MM.1S (cell line): ENCODE data around the gene CNBP.

Source experiments
- DNase-seq: peaks from one replicate; pipeline ENCODE4 v3.0.0-alpha.2; 2015
- H2AFZ ChIP-seq: fragments of 300-600 bp; sonication (generic); 2 replicates; pipeline ENCODE4 v1.6.0; 2016; ENCODE audit warnings: antibody characterized with exemption, low read length
- H3F3A ChIP-seq: fragments of 300-600 bp; sonication (generic); 2 replicates; pipeline ENCODE4 v1.6.1; 2016; ENCODE audit warnings: mild to moderate bottlenecking, antibody characterized with exemption, low read length, moderate library complexity, mixed read lengths; ENCODE audit not compliant: insufficient read depth
- H3K27ac ChIP-seq: fragments of 300-600 bp; sonication (generic); 2 replicates; pipeline ENCODE4 v1.5.1; 2016; ENCODE audit warnings: mild to moderate bottlenecking, low read length
- H3K27me3 ChIP-seq: fragments of 300-600 bp; sonication (generic); replicated peaks from 2 replicates; pipeline ENCODE4 v1.6.0; 2016; ENCODE audit warnings: low read length; ENCODE audit not compliant: insufficient read depth
- H3K36me3 ChIP-seq: fragments of 300-600 bp; sonication (generic); replicated peaks from 2 replicates; pipeline ENCODE4 v1.6.1; 2016; ENCODE audit warnings: mild to moderate bottlenecking, low read length, mixed read lengths; ENCODE audit not compliant: insufficient read depth
- H3K4me1 ChIP-seq: fragments of 300-600 bp; sonication (generic); 2 replicates; pipeline ENCODE4 v1.6.1; 2016; ENCODE audit warnings: low read length, mixed read lengths
- H3K4me2 ChIP-seq: fragments of 300-600 bp; sonication (generic); 2 replicates; pipeline ENCODE4 v1.6.0; 2016; ENCODE audit warnings: low read depth, low read length
- H3K4me3 ChIP-seq: fragments of 300-600 bp; sonication (generic); 2 replicates; pipeline ENCODE4 v1.5.1; 2016; ENCODE audit warnings: low read length, mixed read lengths
- H3K79me2 ChIP-seq: fragments of 300-600 bp; sonication (generic); 2 replicates; pipeline ENCODE4 v1.6.1; 2016; ENCODE audit warnings: mixed run types, low read length, mixed read lengths
- H3K9ac ChIP-seq: fragments of 300-600 bp; sonication (generic); 2 replicates; pipeline ENCODE4 v1.6.1; 2016; ENCODE audit warnings: low read length, mixed read lengths
- H3K9me2 ChIP-seq: fragments of 300-600 bp; sonication (generic); replicated peaks from 2 replicates; pipeline ENCODE4 v1.6.1; 2016; ENCODE audit warnings: mild to moderate bottlenecking, low read length, mixed read lengths; ENCODE audit not compliant: insufficient read depth
- H3K9me3 ChIP-seq: fragments of 300-600 bp; sonication (generic); replicated peaks from 2 replicates; pipeline ENCODE4 v1.6.1; 2016; ENCODE audit warnings: mild to moderate bottlenecking, low read length, mixed read lengths; ENCODE audit not compliant: insufficient read depth
- H4K20me1 ChIP-seq: fragments of 300-600 bp; sonication (generic); 2 replicates; pipeline ENCODE4 v1.6.1; 2016; ENCODE audit warnings: mild to moderate bottlenecking, low read length, moderate library complexity, mixed read lengths; ENCODE audit not compliant: insufficient read depth
- EZH2 ChIP-seq: fragments of 300-600 bp; sonication (generic); optimal IDR thresholded peaks from 2 replicates; pipeline ENCODE3; 2017; ENCODE audit warnings: low read depth, mild to moderate bottlenecking, antibody characterized with exemption, low read length, mixed read lengths
- EZH2phosphoT487 ChIP-seq: fragments of 300-600 bp; sonication (generic); IDR thresholded peaks from 2 replicates; pipeline ENCODE4 v1.6.1; 2018; ENCODE audit warnings: antibody characterized with exemption, low read length
- TF ChIP-seq, protein P1 (sequence below): fragments of 300-600 bp; sonication (generic); IDR thresholded peaks from 2 replicates; pipeline ENCODE4 v1.5.1; 2016; ENCODE audit warnings: antibody characterized with exemption, low read length, mixed read lengths

The CNBP gene

DNA sequence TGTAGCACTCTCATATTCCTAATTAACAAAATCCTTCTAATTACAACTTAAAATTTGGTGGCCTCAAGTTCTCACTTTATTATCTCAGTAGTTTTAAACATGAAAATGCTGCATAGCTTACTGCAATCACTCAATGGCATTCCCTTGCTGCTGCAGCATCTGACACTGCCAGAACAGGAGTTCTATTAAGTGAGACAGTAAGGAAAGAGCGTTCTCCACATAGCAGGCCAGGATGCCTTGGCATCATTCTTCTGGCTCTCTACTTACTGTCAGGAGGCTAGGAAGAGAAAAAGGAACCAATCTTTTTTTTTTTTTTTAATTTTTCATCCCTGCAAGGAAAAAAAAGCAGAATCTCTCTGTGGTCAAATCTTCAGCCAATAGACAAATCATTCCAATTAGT lies 3.2 kb downstream of the CNBP start:
- no peak overlapping the region for H2AFZ ChIP-seq
- H3K4me1 ChIP-seq, result no peaks in the 10 kb centered on the region; the same call in none of the 2 replicates
- no peak for TF ChIP-seq EZH2
- TF ChIP-seq EZH2phosphoT487, result no peak
- TF ChIP-seq, protein P1, sequence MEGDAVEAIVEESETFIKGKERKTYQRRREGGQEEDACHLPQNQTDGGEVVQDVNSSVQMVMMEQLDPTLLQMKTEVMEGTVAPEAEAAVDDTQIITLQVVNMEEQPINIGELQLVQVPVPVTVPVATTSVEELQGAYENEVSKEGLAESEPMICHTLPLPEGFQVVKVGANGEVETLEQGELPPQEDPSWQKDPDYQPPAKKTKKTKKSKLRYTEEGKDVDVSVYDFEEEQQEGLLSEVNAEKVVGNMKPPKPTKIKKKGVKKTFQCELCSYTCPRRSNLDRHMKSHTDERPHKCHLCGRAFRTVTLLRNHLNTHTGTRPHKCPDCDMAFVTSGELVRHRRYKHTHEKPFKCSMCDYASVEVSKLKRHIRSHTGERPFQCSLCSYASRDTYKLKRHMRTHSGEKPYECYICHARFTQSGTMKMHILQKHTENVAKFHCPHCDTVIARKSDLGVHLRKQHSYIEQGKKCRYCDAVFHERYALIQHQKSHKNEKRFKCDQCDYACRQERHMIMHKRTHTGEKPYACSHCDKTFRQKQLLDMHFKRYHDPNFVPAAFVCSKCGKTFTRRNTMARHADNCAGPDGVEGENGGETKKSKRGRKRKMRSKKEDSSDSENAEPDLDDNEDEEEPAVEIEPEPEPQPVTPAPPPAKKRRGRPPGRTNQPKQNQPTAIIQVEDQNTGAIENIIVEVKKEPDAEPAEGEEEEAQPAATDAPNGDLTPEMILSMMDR, result no peak
- no peak overlapping the region for H3K27ac ChIP-seq
- no peak for DNase-seq
- H3K79me2 ChIP-seq, result peaks cover 100% of the 10 kb centered on the region
- no peak overlapping the region for H3K4me3 ChIP-seq
- no peak overlapping the region for H3K9ac ChIP-seq
- H3F3A ChIP-seq, result peaks cover 9% of the 10 kb centered on the region; the same call in 1 of the 2 replicates
- peak overlapping the region; percentile 93 for H3K4me2 ChIP-seq
- H3K9me2 ChIP-seq, result no peaks in the 10 kb centered on the region
- no peaks in the 10 kb centered on the region for H3K27me3 ChIP-seq
- H4K20me1 ChIP-seq, result peaks cover 70% of the 10 kb centered on the region
- H3K36me3 ChIP-seq, result peaks cover 13% of the 10 kb centered on the region; the same call in 1 of the 2 replicates
- H3K9me3 ChIP-seq, result no peaks in the 10 kb centered on the region

DNA sequence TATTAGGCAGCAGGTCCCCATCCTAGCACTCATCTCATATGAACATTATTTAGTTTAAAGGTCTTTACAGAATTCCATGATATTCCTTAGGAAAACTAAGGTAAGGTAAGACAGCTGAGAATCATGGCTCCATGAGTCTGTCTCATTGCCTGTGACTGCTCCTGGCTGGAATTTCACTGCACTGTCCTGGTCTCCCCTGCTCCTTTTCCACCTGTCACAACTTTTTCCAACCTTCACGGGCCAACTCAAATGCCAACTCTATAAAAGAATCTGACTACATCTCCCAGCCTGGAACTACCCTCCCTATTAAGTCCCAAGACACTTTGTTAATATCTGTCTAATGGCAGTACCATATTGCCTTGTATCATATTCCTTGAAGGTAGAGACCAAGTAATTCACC lies 7.6 kb downstream of the CNBP start:
- no peak overlapping the region for H3K4me3 ChIP-seq
- peaks cover 100% of the 10 kb centered on the region for H3K79me2 ChIP-seq
- H3K4me1 ChIP-seq, result no peaks in the 10 kb centered on the region; the same call in 1 of the 2 replicates
- DNase-seq, result no peak
- no peak overlapping the region for H3K4me2 ChIP-seq
- no peak overlapping the region for H3K9ac ChIP-seq
- peaks cover 15% of the 10 kb centered on the region for H3K36me3 ChIP-seq
- peaks cover 95% of the 10 kb centered on the region for H4K20me1 ChIP-seq
- no peak overlapping the region for H3K27ac ChIP-seq
- TF ChIP-seq EZH2phosphoT487 (no peak), EZH2 (no peak)
- TF ChIP-seq, protein P1, result no peak
- peaks cover 7% of the 10 kb centered on the region; the same call in 1 of the 2 replicates for H3F3A ChIP-seq
- H3K27me3 ChIP-seq, result no peaks in the 10 kb centered on the region
- no peak overlapping the region for H2AFZ ChIP-seq
- H3K9me3 ChIP-seq, result no peaks in the 10 kb centered on the region
- no peaks in the 10 kb centered on the region for H3K9me2 ChIP-seq

DNA sequence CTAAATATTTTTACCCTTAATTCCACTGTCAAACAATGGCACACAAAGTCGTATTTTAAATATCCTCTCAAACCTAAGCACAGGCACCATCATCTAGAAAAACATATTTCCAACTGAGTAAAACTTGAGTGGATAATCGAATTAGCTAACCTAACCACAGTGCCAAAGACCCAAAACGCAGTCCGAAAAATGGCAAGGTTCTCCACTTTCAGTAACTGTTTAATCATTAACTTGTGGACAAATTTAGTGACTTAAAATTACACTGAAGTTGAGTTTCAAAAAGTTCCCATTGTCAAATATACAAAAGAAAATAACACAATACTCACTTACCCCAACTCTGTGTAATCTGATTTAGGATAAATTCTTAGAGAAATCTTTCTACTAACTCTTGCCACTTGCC lies 10.0 kb downstream of the CNBP start:
- Histone ChIP-seq H3K9ac (no peak overlapping the region), H4K20me1 (peaks cover 76% of the 10 kb centered on the region), H3K27ac (no peak overlapping the region)

More for the DNA sequence above, 10.0 kb downstream of the CNBP start:
- TF ChIP-seq EZH2 (no peak), EZH2phosphoT487 (no peak)
- TF ChIP-seq, protein P1, result no peak
- Histone ChIP-seq H3K79me2 (peaks cover 95% of the 10 kb centered on the region), H3K4me2 (no peak overlapping the region), H2AFZ (no peak overlapping the region), H3K9me2 (no peaks in the 10 kb centered on the region), H3K9me3 (no peaks in the 10 kb centered on the region), H3K27me3 (no peaks in the 10 kb centered on the region), H3K4me3 (no peak overlapping the region), H3K36me3 (peaks cover 31% of the 10 kb centered on the region), H3F3A (peaks cover 14% of the 10 kb centered on the region), H3K4me1 (no peaks in the 10 kb centered on the region)
- DNase-seq, result no peak
